Stimulated activated naive CD4-positive, alpha-beta T cell (primary cell): ENCODE measurements around the gene GIT2.
"Not testable (repeated sequence)": the region's sequence is repeated elsewhere in the genome, so short reads cannot be mapped to it uniquely, and the experiment has no call there.

Experiments used
- DNase-seq, 6 experiments: peaks; one replicate each; lab custom pipeline; 2025; lab: John Stamatoyannopoulos, UW

GIT2 gene, protein sequence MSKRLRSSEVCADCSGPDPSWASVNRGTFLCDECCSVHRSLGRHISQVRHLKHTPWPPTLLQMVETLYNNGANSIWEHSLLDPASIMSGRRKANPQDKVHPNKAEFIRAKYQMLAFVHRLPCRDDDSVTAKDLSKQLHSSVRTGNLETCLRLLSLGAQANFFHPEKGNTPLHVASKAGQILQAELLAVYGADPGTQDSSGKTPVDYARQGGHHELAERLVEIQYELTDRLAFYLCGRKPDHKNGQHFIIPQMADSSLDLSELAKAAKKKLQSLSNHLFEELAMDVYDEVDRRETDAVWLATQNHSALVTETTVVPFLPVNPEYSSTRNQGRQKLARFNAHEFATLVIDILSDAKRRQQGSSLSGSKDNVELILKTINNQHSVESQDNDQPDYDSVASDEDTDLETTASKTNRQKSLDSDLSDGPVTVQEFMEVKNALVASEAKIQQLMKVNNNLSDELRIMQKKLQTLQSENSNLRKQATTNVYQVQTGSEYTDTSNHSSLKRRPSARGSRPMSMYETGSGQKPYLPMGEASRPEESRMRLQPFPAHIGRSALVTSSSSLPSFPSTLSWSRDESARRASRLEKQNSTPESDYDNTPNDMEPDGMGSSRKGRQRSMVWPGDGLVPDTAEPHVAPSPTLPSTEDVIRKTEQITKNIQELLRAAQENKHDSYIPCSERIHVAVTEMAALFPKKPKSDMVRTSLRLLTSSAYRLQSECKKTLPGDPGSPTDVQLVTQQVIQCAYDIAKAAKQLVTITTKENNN

DNA sequence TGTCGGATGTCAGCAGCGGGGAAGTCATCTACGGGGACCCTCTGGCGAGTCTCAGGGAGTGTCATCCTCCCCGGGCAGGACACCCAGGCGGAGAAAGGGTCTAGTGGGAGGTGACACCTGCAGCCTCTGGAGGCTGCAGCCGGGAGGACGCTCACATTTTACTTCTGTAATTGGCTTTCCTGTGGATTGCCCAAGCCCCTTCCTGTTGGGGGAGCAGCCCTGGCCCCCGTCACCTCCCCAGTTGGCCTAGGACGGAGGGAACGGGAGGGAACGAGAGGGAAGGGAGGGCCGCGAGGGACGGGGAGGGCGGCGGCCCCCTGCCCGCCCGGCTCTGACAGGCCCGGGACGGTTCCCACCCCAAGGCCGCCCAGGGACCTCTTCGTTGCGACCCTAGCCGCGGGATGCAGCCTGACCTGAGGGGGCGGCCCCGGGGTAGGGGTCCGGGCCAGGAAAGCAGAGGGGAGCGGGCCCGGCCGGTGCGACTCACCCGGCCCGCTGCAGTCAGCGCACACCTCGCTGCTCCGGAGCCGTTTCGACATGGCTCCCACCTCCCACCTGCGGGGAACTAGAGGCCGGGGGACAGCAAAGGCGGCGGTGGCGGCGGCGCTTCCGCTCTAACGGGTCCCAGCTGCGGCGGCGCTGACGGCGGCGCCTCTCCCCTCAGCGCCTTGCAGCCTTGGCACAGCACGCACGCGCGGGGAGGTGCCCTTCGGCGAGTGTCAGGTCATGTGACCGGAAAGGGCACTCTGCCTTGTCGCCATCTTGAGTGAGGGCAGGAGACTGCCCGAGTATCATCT, at the start of gene GIT2:
TSS of gene GIT2 (minus strand) at position 683 of the 797 bp plus-strand sequence. CDS start at position 539, 144 bp downstream.
- peak; percentile 82 to 93 (median 90) for DNase-seq

DNA sequence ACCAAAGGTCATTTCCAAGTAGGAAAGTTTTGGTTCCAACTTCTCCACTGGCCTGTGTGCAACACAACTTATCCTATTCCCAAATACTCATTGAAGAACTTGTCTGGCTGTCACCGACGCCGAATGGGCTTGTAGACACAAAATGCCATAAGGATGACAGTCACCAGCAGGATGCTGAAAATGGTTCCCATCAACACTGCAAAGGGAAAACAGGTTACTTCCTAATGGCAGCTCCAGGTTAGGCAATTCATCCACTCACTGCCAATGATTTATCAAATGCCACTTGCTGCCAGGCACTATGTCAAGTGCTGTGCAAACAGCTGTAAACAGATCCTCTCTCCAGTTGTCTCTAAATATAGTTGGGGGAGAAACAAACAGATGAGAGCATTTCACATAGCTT, 46.1 kb upstream of the GIT2 start:
- no peak for DNase-seq

DNA sequence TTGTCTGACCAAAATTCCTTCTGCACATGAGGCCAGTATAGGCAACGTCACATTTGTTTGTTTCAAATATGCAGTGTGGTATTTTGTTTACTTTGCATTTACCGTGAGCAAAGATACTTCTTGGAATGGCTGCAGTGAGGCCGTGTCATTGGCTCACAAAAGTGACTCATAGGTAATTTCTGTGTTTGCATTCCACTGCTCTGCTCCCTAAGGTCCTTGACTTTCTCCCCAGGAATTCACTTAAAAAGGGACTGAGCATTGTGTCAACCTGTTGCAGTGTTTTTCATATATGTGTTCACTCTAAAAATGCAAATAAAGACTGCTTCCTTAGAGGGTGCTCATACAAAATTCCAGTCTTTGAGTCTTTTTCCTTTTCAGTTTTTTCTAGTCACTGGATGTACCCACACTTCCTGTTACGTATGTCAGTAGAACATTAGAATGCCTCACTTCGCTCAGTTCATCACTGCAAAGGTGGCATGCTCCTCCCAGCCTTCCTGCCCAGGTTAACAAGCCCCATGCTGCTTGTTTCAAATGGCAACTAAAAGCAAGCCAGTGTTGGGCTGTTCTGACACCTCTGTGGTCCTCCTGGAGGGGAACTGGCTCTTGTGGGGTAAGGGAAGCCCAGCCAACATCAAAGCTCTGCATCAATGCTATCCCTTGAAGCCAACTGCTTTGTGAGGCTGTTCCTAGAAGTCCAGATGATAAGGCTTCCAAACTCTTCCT, 43.1 kb upstream of the GIT2 start:
- DNase-seq = peak in 4 of 6 experiments; percentile 10 to 61 (median 36)

GRCh38 chr12:110038741-110039084, 42.5 kb upstream of the GIT2 start:
- no peak for DNase-seq

- no peak for DNase-seq
Measured at GRCh38 chr12:110037315-110037714, 41.1 kb upstream of the GIT2 start.

DNA sequence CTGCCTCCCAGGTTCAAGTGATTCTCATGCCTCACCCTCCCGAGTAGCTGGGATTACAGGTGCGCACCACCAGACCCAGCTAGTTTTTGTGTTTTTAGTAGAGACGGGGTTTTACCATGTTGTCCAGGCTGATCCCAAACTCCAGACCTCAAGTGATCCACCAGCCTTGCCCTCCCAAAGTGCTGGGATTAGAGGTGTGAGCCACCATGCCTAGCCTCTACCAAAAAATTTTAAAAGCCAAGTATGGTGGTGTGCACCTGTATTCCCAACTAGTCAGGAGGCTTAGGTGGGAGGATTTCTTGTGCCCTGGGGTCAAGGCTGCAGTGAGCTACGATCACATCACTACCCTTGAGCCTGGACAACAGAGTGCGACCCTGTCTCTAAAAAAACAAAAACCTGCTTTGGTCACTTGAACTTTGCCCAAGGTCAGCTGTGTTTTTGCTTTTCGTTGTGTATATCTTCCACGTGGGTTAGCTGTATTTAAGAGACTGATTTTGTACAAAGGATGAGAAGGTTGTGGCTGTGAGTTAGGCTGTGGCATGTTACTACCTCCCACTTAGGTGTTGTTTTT, 39.5 kb upstream of the GIT2 start:
- DNase-seq = no peak

DNA sequence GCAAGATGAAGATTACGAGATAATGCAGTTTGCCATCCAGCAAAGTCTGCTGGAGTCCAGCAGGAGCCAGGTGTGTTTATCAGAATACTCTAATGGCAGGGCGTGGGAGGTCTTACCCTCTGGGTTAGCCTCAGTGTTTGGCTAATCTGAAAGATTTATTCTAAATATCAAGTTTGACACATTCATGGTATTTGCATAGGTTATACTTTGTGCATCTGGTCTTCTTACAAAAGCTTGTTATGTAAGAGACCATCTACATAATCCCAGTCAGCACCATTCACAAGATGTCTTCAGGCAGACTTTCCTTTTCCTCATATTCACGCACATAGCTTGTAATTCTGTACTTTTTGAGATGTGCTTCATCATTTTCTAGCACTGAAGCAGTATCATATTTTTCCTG, 37.7 kb upstream of the GIT2 start:
- no peak for DNase-seq

DNA sequence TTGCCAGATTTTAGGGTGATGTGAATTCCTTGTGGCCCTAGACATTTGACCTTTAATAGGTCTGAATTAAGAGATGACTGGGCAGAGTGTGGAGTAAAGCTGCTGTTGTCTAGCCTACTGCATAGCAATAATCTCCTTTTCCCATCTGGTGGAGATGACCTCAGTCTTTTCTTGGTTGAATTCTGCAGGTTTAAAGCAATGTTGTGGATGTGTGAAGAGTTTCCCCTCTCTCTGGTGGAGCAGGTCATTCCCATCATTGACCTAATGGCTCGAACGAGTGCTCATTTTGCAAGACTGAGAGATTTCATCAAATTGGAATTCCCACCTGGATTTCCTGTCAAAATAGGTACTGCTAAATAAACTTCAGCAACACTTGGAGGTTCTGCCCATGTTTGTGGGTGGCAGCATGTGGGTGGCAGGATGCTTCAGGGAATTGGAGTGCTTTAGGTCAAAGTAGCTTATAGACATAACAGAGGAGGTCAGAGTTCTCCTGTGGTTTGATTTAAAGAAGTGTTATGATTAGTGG, 33.2 kb upstream of the GIT2 start:
- DNase-seq = no peak

DNA sequence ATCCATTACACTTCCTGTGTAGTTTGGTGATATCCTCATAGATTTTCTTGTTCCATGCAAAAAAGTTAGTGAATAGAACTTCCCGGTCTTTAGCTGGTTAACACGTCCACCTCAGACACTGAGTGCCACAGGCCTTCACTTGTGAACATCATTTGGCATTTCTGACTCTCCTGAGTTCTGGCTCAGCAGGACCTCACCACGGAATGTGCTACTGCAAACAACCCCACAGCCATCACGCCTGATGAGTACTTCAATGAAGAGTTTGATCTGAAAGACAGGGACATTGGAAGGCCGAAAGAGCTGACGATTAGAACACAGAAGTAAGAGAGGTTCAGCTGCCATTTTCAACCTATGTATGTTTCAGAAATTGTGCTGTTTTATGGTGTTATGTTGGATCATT, 32.2 kb upstream of the GIT2 start:
- no peak for DNase-seq

DNA sequence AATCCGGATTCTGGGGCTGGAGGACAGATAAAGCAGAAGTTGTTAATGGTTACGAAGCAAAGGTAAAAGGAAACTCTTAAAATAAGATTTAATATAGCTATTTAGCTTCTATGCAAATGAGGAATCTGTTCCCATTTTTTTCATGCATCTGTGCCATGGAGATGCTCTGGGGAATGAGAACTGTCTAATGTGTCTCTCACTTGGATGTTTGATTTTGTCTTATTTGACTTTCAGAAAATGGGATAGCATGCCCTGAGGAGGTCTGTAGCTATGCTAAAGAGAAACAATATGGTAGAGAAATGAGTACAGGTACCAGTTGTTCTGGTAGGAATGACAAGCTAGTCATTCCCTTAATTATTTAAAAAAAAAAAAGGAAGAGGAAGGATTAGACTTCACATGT, 27.9 kb upstream of the GIT2 start:
- no peak for DNase-seq

GRCh38 chr12:110023059-110023980, 27.2 kb upstream of the GIT2 start:
- no peak for DNase-seq

GRCh38 chr12:110020956-110021355, 24.8 kb upstream of the GIT2 start:
- no peak for DNase-seq

DNA sequence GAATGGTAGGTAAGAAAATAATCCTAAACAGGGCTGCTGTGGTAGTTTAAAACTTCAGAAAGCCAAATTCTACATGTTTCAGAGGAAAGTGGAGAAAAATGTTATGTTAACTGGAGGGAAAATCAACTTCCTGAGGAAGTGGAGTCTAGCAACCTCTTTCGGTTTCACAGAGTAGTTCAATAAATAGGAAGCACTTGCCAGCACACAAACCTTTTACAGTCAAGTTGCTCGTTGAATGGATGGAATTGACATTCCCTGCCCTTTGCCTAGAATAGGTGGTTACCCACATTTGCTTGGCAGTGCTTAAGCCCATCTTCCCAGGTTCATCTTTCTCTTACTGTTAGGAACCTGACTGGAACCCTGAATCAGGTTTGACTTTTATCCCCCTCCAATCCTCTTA, 19.0 kb upstream of the GIT2 start:
- DNase-seq = peak in 3 of 6 experiments; percentile 19 to 36 (median 34)

DNA sequence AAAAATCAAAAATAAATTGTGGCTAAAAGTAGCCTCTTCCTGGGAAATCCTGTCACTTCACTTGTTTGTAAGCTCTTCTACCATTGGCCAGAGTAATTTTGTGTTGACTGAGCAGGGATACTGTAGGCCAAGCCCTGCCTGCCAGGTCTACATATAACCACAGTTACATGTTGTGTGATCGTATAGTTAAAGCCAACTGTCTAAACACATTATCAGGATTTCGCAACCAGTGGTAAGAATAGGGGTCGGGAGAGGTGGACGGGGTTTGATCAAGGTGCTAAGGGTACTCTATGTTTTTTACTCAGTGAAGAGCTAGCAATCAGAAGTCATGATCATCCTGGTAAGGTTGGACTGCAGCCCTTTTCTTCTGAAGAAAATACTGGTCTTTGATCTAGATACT, 16.5 kb upstream of the GIT2 start:
- DNase-seq = no peak

DNA sequence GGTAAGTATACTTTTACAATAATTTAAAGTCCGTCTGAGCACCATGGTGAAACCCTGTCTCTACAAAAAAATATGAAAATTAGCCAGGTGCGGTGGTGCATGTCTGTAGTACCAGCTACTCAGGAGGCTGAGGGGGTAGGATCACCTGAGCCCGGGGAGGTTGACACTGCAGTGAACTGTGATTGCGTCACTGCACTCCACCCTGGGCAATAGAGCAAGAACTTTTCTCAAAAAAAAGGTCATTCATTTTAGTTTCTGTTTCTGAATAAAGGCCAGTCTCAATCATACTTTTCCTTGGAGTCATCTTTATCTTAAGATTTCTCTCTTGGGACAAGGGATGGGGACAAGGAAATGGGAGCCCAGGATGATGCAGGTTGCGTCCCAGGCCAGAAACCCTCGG, 16.0 kb upstream of the GIT2 start:
- DNase-seq = no peak

GRCh38 chr12:110010853-110011723, 14.9 kb upstream of the GIT2 start:
- DNase-seq = no peak

DNA sequence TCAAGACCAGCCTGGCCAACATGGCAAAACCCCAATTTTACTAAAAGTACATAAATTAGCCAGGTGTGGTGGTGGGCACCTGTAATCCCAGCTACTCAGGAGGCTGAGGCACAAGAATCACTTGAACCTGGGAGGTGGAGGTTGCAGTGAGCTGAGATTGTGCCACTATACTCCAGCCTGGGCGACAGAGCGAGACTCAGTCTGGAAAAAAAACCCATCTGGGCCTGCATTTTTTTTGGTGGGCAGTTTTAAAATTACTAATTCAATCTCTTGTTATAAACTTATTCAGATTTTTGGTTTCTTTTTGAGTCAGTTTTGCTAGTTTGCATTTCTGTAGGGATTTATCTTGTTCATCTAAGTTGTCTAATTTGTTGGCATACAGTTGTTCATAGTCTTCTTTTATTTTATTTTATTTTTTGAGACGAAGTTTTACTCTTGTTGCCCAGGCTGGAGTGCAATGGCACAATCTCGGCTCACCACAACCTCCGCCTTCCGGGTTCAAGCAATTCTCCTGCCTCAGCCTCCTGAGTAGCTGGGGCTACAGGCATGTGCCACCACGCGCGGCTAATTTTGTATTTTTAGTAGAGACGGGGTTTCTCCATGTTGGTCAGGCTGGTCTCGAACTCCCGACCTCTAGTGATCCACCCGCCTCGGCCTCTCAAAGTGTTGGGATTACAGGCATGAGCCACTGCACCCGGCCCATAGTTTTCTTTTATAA, 12.7 kb upstream of the GIT2 start:
- not testable (repeated sequence) for DNase-seq

DNA sequence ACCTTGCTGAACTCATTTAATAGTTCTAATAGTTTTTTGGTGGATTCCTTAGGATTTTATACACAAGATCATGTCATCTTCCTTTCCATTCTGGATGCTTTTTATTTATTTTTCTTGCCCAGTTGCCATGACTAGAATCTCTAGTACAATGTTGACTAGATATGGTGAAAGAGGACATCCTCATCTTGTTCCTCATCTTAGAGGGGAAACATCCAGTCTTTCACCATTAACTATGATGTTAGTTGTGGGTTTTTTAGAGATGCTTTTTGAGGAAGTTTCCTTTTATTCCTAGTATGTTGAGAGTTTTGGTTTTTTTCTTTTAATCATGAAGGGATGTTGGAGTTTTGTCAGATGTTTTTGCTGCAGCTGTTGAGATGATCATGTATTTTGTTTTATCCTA, 11.7 kb upstream of the GIT2 start:
- DNase-seq = no peak

DNA sequence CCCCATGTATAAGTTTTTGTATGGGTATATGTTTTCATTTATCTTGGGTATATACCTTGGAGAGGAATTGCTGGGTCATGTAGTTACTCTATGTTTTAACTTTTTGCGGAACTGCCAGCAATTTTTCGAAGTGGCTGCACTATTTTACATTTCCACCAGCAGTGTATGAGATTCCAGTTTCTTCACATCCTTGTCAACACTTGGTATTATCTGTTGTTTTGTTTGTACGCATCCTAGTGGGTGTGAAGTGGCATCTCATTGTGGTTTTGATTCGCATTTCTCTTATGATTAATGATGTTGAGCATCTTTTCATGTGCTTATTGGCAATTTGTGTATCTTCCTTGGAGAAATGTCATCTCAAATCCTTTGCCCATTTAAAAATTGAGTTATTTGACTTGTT, 9.9 kb upstream of the GIT2 start:
- DNase-seq = no peak
